Astrocyte of the spinal cord (primary cell): ENCODE results near the gene LY6G5C.

Experiments
- DNase-seq: peaks from one replicate; pipeline ENCODE4 v3.0.0; 2011; ENCODE audit warnings: low read depth, low spot score
- H3K4me3 ChIP-seq: 2 replicates; pipeline ENCODE4 v1.5.1; 2011; ENCODE audit warnings: low read depth, mild to moderate bottlenecking, low read length, moderate library complexity
- CTCF ChIP-seq: IDR thresholded peaks from 2 replicates; pipeline ENCODE4 v1.5.1; 2012; ENCODE audit warnings: low read depth, mild to moderate bottlenecking, low read length, inconsistent platforms
- in situ Hi-C: cut with HindIII; loops from 2 replicates; pipeline ENCODE4 v1.10.0; 2017; ENCODE audit warnings: low sequenced_read_pairs

The LY6G5C gene

GRCh38 chr6:31662124-31662723, 18.6 kb downstream of the LY6G5C start:
- in situ Hi-C loops = no loop called here
- no peak overlapping the region for H3K4me3 ChIP-seq
- no peak for DNase-seq
- no peak for TF ChIP-seq CTCF

DNA sequence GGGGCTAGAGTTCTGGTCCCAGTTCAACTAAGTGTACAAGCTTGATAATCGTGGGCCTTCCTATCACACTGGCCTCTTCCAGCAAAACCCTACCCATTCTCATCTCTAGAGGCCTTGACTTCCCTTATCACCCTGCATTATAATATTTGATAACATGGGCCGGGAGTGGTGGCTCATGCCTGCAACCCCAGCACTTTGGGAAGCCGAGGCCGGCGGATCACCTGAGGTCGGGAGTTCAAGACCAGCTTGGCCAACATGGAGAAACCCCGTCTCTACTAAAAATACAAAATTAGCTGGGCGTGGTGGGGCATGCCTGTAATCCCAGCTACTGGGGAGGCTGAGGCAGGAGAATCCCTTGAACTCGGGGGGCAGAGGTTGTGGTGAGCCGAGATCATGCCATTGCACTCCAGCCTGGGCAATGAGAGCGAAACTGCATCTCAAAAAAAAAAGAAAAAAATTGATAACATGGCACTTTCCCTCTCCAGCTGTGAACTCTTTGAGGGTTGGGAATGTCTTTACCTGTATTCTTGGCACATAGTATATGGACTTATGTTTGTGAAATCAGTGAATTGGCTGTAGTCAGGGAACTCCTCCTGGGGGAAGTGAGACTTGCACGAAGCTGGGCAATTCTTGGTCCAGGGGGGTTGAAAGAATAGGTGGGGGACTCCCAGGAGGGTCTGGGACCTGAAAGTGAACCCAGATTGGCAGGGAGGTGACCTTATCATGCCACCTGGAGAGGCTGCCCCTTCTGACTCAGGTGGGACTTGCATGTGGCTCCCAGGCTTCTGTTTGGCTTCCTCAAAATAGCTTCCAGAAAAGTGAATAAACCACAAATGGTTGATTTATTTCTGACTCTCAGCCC, 19.4 kb downstream of the LY6G5C start:
- no peak overlapping the region for H3K4me3 ChIP-seq
- TF ChIP-seq CTCF = no peak
- in situ Hi-C loops = no loop called here
- DNase-seq = no peak

DNA sequence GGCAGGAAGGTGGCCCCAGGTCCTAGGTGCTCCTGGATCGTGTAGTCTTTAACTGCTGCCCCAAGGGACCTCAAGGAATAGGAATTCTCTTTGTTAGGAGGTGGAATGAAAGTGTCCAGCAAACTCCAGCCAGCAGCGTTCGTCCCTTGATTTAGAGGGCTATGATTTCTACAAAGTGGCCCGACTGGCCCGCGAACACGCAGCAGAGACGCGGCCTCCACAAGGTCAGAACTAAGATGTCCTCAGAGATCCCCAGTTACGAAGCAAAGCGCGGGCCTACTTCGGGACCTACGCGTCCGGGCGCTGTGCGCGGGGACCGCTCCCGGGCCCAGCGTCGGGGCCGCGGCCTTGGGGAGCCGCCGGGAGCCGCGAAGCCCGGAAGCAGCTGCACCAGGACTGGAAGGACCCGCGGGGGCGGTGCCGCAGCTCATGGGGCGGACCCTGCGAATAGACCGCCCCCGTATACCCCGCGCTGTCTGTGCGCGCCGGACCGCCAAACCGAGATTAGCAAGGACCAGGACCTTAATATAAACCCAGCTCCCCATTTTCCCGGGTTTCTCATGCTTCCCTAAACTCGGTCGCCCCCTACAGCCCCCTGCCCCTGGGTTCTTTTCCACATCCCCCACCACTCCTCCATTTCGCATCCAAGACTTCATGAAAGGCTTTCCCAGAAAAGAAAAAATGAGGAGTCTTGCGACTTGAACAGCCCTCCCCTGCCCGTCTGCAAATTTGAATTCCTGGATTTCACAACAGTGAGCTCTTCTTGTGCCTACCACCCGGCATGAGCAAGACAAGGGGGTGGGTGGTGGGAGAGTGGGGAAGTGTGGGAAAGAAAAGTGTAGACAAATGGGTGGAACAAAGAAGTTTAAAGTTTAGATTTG, 20.2 kb downstream of the LY6G5C start, which contains the start of gene C6orf47:
C6orf47 (minus strand) TSS at position 398 of the 881 bp plus-strand sequence. CDS start 831 bp downstream, outside the sequence.
- H3K4me3 ChIP-seq = peak within 1 kb of the TSS; percentile 61
- in situ Hi-C loops = no loop called here
- DNase-seq = peak; percentile 80

GRCh38 chr6:31659649-31660380, 21.1 kb downstream of the LY6G5C start:
- in situ Hi-C loops = no loop called here
- H3K4me3 ChIP-seq = peak overlapping the region; percentile 61
- no peak for TF ChIP-seq CTCF
- DNase-seq = no peak

More for the DNA sequence above, 20.2 kb downstream of the LY6G5C start, which contains the start of gene C6orf47:
- TF ChIP-seq CTCF = no peak

- in situ Hi-C loops = no loop called here
- DNase-seq = no peak
- H3K4me3 ChIP-seq = peak overlapping the region; percentile 61
- TF ChIP-seq CTCF = no peak
Measured at GRCh38 chr6:31658983-31659648, 21.8 kb downstream of the LY6G5C start.
